Esophagus muscularis mucosa (tissue), 4 donors: ENCODE measurements around the gene RWDD2A. TPM values are rescaled to one million over a fixed set of nuclear protein-coding genes. Genes with fewer than 3 reads are reported as not detected.

ENCODE experiments used
- DNase-seq: peaks from one replicate; pipeline ENCODE4 v3.0.0-alpha.2; 2017; ENCODE audit errors: extremely low spot score
- H3K27ac ChIP-seq, 4 donors: fragments of 200-600 bp; sonication (generic); replicated peaks in 1 of 4; 1 replicate in 3 of 4; 2 replicates in 1 of 4; pipeline ENCODE4 v1.5.1; 2016 to 2019; ENCODE audit warnings: mild to moderate bottlenecking in 1 of 4
- H3K27me3 ChIP-seq, 4 donors: fragments of 200-600 bp; sonication (generic); one replicate each; pipeline versions ENCODE4 v1.5.1 to v1.6.0; 2016 to 2019
- H3K36me3 ChIP-seq, 4 donors: fragments of 200-600 bp; sonication (generic); one replicate each; pipeline ENCODE4 v1.5.1; 2016 to 2019
- H3K4me1 ChIP-seq, 4 donors: fragments of 200-600 bp; sonication (generic); one replicate each; pipeline ENCODE4 v1.5.1; 2016 to 2019
- H3K4me3 ChIP-seq, 4 donors: fragments of 200-600 bp; sonication (generic); 1 replicate in 2 of 4; 2 replicates in 2 of 4; pipeline ENCODE4 v1.5.1; 2016 to 2019; ENCODE audit warnings: mild to moderate bottlenecking in 4 of 4, moderate library complexity in 1 of 4
- H3K9me3 ChIP-seq, 4 donors: fragments of 200-600 bp; sonication (generic); 1 replicate in 3 of 4; 2 replicates in 1 of 4; pipeline ENCODE4 v1.5.1; 2016 to 2019
- EP300 ChIP-seq: sonication (generic); formaldehyde crosslinking; IDR thresholded peaks from one replicate; pipeline ENCODE4 v1.6.1; 2017; ENCODE audit warnings: antibody characterized with exemption
- POLR2A ChIP-seq: fragments of 450-650 bp; IDR thresholded peaks from one replicate; pipeline ENCODE4 v1.6.1; 2017; ENCODE audit warnings: antibody characterized with exemption, moderate library complexity, mild to moderate bottlenecking, low read depth
- POLR2AphosphoS5 ChIP-seq, 2 donors: sonication (generic); formaldehyde crosslinking; IDR thresholded peaks; one replicate each; pipeline ENCODE4 v1.6.1; 2017; ENCODE audit warnings: antibody characterized with exemption in 2 of 2
- WGBS: methylation state at CpG from one replicate; pipeline ENCODE4 v1.1.5; 2018; 5-methylcytosine and 5-hydroxymethylcytosine counted together
- intact Hi-C: fragments of 100-400 bp; cut with DNase I; formaldehyde crosslinking; loops from one replicate; pipeline ENCODE4 v1.15.1; 2023
- total RNA-seq, 4 donors: library from RNA; depleted of rRNA; stranded (reverse); fragments of >200 nt; gene quantifications; one replicate each; pipeline versions ENCODE4 v1.1.0 to v1.2.1, GENCODE V29; 2016
- TF ChIP-seq, protein P1 (sequence below), 3 experiments: fragments of 200-600 bp in 2 of 3; fragments of 450-650 bp in 1 of 3; sonication (generic) in 2 of 3; IDR thresholded peaks; one replicate each; pipeline ENCODE4 v1.5.1; 2017 to 2019; ENCODE audit warnings: antibody characterized with exemption in 3 of 3, mild to moderate bottlenecking in 2 of 3, moderate library complexity in 1 of 3

The RWDD2A gene
- total RNA-seq, 4 donors from 2014 or later: 2.5 to 4.5 (median 3.1) TPM

DNA sequence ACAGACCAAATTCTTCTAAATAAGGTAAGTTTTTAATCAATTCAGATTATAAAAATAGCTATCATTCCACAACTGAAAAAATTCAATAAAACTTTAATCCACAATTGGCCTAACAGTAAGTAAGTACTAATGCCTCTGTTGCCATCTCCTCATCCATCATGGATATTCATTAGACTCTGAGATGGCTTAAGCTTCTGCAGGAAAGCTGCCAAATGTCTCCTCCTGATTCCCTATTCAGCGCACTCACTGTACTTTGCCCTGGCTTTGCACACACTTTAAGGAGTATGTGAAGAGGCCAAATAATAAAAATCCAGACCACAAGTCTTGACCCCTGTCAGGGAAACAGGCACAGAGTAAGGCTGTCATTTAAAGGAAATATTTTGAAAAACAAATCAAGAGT is 23.6 kb upstream of the RWDD2A start:
- Histone ChIP-seq H3K4me1 (peaks cover 0 to 9% (median 3%) of the 10 kb centered on the region in 4 donors), H3K27ac (no peak overlapping the region), H3K36me3 (peaks cover 40 to 99% (median 90%) of the 10 kb centered on the region in 4 donors), H3K9me3 (no peaks in the 10 kb centered on the region), H3K27me3 (no peaks in the 10 kb centered on the region), H3K4me3 (no peak overlapping the region)
- intact Hi-C loops: no loop called here
- no peak for DNase-seq
- TF ChIP-seq POLR2AphosphoS5 (IDR thresholded peaks at IDR 0.05) (no peak), EP300 (no peak), POLR2A (no peak)
- TF ChIP-seq, protein P1, sequence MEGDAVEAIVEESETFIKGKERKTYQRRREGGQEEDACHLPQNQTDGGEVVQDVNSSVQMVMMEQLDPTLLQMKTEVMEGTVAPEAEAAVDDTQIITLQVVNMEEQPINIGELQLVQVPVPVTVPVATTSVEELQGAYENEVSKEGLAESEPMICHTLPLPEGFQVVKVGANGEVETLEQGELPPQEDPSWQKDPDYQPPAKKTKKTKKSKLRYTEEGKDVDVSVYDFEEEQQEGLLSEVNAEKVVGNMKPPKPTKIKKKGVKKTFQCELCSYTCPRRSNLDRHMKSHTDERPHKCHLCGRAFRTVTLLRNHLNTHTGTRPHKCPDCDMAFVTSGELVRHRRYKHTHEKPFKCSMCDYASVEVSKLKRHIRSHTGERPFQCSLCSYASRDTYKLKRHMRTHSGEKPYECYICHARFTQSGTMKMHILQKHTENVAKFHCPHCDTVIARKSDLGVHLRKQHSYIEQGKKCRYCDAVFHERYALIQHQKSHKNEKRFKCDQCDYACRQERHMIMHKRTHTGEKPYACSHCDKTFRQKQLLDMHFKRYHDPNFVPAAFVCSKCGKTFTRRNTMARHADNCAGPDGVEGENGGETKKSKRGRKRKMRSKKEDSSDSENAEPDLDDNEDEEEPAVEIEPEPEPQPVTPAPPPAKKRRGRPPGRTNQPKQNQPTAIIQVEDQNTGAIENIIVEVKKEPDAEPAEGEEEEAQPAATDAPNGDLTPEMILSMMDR (IDR thresholded peaks at IDR 0.05): no peak
- WGBS: 33% methylated on average over 1 of the region's 1 CpG

DNA sequence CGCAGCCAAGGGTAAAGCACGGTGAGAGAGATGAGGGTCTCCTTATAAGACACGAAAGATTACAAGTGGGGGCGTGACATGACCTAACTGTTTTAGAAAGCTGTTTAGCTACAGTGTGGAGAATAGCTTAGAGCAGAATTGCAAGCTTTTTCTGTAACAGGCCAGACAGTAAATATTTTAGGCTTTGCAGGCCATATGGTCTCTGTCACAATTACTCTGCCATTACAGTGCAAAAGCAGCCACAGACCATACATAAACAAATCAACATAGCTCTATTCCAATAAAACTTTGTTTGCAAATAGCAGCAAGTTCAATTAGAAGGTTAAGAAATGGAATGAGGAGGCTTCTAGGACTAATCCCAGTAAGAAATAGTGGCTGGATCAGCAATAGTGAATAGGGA is 16.9 kb upstream of the RWDD2A start:
- peaks cover 16 to 90% (median 60%) of the 10 kb centered on the region in 4 donors for H3K36me3 ChIP-seq
- no peaks in the 10 kb centered on the region for H3K9me3 ChIP-seq
- intact Hi-C loops: no loop called here
- no peak for DNase-seq
- TF ChIP-seq, protein P1 (IDR thresholded peaks at IDR 0.05): no peak
- TF ChIP-seq POLR2A (no peak), POLR2AphosphoS5 (IDR thresholded peaks at IDR 0.05) (no peak), EP300 (no peak)
- H3K4me3 ChIP-seq: no peak overlapping the region
- no peaks in the 10 kb centered on the region for H3K4me1 ChIP-seq
- H3K27me3 ChIP-seq: no peaks in the 10 kb centered on the region
- WGBS: 58% methylated on average over 4 of the region's 4 CpGs
- no peak overlapping the region for H3K27ac ChIP-seq

- no peak overlapping the region for H3K27ac ChIP-seq
- H3K4me3 ChIP-seq: no peak overlapping the region
- intact Hi-C loops: no loop called here
- no peak for DNase-seq
- H3K27me3 ChIP-seq: no peaks in the 10 kb centered on the region
- peaks cover 0 to 94% (median 43%) of the 10 kb centered on the region in 4 donors for H3K36me3 ChIP-seq
- no peaks in the 10 kb centered on the region for H3K9me3 ChIP-seq
- TF ChIP-seq, protein P1 (IDR thresholded peaks at IDR 0.05): no peak
- no peak for TF ChIP-seq POLR2AphosphoS5 (IDR thresholded peaks at IDR 0.05)
- no peak for TF ChIP-seq EP300
- TF ChIP-seq POLR2A: no peak
- no peaks in the 10 kb centered on the region for H3K4me1 ChIP-seq
Observed at GRCh38 chr6:83180426-83180950, 12.7 kb upstream of the RWDD2A start.

- no peak overlapping the region for H3K27ac ChIP-seq
- DNase-seq: no peak
- H3K4me1 ChIP-seq: no peaks in the 10 kb centered on the region
- intact Hi-C loops: no loop called here
- no peak overlapping the region for H3K4me3 ChIP-seq
- peaks cover 0 to 92% (median 43%) of the 10 kb centered on the region in 4 donors for H3K36me3 ChIP-seq
- no peaks in the 10 kb centered on the region for H3K9me3 ChIP-seq
- H3K27me3 ChIP-seq: no peaks in the 10 kb centered on the region
- WGBS: 80% methylated on average over 1 of the region's 1 CpG
- TF ChIP-seq, protein P1 (IDR thresholded peaks at IDR 0.05): no peak
- TF ChIP-seq POLR2AphosphoS5 (IDR thresholded peaks at IDR 0.05): no peak
- TF ChIP-seq EP300: no peak
- no peak for TF ChIP-seq POLR2A
Observed at GRCh38 chr6:83182114-83182513, 11.0 kb upstream of the RWDD2A start.

DNA sequence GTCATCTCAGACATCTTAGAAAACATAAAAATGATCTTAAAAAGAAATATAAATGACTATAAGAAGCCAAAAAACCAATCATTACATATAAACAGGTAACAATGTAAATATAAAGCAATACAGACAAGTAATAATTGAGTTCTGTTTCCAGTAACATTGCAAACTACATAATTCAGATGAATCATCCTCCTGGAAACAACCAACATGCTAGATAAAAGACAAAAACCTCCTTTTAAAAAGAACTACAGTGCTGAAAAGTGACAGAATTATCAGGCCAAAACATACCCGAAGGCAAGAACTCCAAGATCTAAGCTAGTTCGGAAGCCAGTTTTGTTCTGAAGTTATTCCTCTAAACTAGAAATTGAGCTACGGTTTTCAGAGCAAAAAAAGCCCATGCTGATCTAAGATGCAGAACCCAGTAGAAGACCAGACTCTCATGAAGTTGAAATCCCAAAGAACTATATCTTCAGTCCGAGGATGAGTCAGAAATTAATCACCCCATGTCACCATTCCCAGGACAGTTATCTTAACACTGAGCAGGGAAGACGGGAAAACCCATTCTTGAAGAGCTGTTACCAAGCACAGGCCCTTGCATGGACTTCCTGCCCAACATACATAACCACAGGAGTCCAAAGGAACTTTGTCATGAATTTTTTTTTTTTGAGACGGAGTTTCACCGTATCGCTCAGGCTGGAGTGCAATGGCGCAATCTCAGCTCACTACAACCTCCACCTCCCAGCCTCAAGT is 9.9 kb upstream of the RWDD2A start:
- Histone ChIP-seq H3K4me1 (no peaks in the 10 kb centered on the region), H3K27me3 (no peaks in the 10 kb centered on the region), H3K36me3 (peaks cover 0 to 85% (median 44%) of the 10 kb centered on the region in 4 donors), H3K27ac (no peak overlapping the region), H3K9me3 (no peaks in the 10 kb centered on the region), H3K4me3 (no peak overlapping the region)
- TF ChIP-seq EP300 (no peak), POLR2AphosphoS5 (IDR thresholded peaks at IDR 0.05) (no peak)
- TF ChIP-seq, protein P1 (IDR thresholded peaks at IDR 0.05): no peak
- DNase-seq: no peak
- 76% methylated on average over 9 of the region's 9 CpGs for WGBS
- intact Hi-C loops: no loop called here
